Activated CD8-positive, alpha-beta T cell treated with anti-CD3 and anti-CD28 coated beads for 36 hours (primary cell): ENCODE data around the gene SPDYE4. TPM values are rescaled to one million over a fixed set of nuclear protein-coding genes. Genes with fewer than 3 reads are reported as not detected.

Experiments
- ATAC-seq: fragments of 200-7000 bp; cut with Tn5 transposase; one replicate; pipeline ENCODE4 v1.10.0; 2021; ENCODE audit warnings: mild to moderate bottlenecking, moderate library complexity
- CTCF ChIA-PET: fragments of 350-600 bp; sonication (Branson Sonifier 250); formaldehyde crosslinking; loops from one replicate; lab custom pipeline; 2021; ENCODE audit warnings: antibody characterized with exemption; lab: Charles Lee
- POLR2A ChIA-PET: fragments of 350-600 bp; sonication (Branson Sonifier 250); formaldehyde crosslinking; loops from one replicate; lab custom pipeline; 2021; ENCODE audit warnings: antibody characterized with exemption; lab: Charles Lee
- DNase-seq: peaks from one replicate; pipeline ENCODE4 v3.0.0-alpha.2; 2020
- H3K27ac Mint-ChIP-seq: one replicate; pipeline ENCODE4 v1.8.0; 2021; ENCODE audit warnings: mild to moderate bottlenecking, mixed read lengths
- H3K27me3 Mint-ChIP-seq: one replicate; pipeline ENCODE4 v1.8.0; 2021; ENCODE audit warnings: mixed read lengths
- H3K36me3 Mint-ChIP-seq: one replicate; pipeline ENCODE4 v1.8.0; 2021; ENCODE audit warnings: low read depth, mixed read lengths
- H3K4me1 Mint-ChIP-seq: one replicate; pipeline ENCODE4 v1.8.0; 2021; ENCODE audit warnings: low read depth, mixed read lengths
- H3K4me3 Mint-ChIP-seq: one replicate; pipeline ENCODE4 v1.8.0; 2021; ENCODE audit warnings: mild to moderate bottlenecking, moderate library complexity, mixed read lengths
- H3K9me3 Mint-ChIP-seq: one replicate; pipeline ENCODE4 v1.8.0; 2021; ENCODE audit warnings: mixed read lengths
- CTCF ChIP-seq: fragments of 200-600 bp; IDR thresholded peaks from one replicate; pipeline ENCODE4 v1.8.0; 2022; ENCODE audit warnings: antibody characterized with exemption, mild to moderate bottlenecking
- intact Hi-C: fragments of 100-400 bp; cut with micrococcal nuclease; formaldehyde crosslinking; loops from one replicate; pipeline ENCODE4 v1.10.0; 2022
- total RNA-seq, 2 experiments: library from RNA; stranded (reverse); gene quantifications; one replicate each; pipeline ENCODE4 v1.2.3, GENCODE V29; 2021

SPDYE4 gene
- total RNA-seq, 2 experiments from 2014 or later, result not detected

- Mint-ChIP-seq H3K4me1 (peaks cover 10% of the 10 kb centered on the region), H3K9me3 (no peaks in the 10 kb centered on the region), H3K36me3 (no peaks in the 10 kb centered on the region), H3K27me3 (no peaks in the 10 kb centered on the region), H3K27ac (peak overlapping the region; percentile 88), H3K4me3 (peak overlapping the region; percentile 82)
- POLR2A ChIA-PET, result interaction anchor here (0.6 to 1.5 kb wide), 8 partner anchors 10 to 370 kb away, joined by 3 to 7 read pairs (median 3); partner anchors contain the start of genes KRABD2 and MYH10
- CTCF ChIA-PET, result interaction anchor here (0.6 to 3.8 kb wide), 22 partner anchors 10 to 420 kb away, joined by 3 to 39 read pairs (median 5); partner anchors contain the start of genes KRABD2 and RPL26
- no peak for TF ChIP-seq CTCF
- ATAC-seq (no peak), DNase-seq (no peak)
- intact Hi-C loops, result loop anchor here (5.0 to 10.0 kb wide), 2 partner anchors 334 to 362 kb away; partner anchors contain the start of gene RPL26
Measured at GRCh38 chr17:8746501-8747236, 11.7 kb downstream of the SPDYE4 start.

- Mint-ChIP-seq H3K4me1 (peaks cover 12% of the 10 kb centered on the region), H3K9me3 (no peaks in the 10 kb centered on the region), H3K4me3 (peak overlapping the region; percentile 82), H3K27me3 (no peaks in the 10 kb centered on the region), H3K27ac (peak overlapping the region; percentile 88), H3K36me3 (no peaks in the 10 kb centered on the region)
- DNase-seq (peak; percentile 83), ATAC-seq (peak; percentile 74)
- ChIA-PET CTCF (interaction anchor here (0.6 to 3.8 kb wide), 27 partner anchors 11 to 419 kb away, joined by 3 to 39 read pairs (median 4); partner anchors contain the start of genes KRABD2, NDEL1 and RPL26), POLR2A (interaction anchor here (0.6 to 1.5 kb wide), 8 partner anchors 11 to 369 kb away, joined by 3 to 7 read pairs (median 3); partner anchors contain the start of genes KRABD2 and MYH10)
- intact Hi-C loops, result loop anchor here (5.0 to 10.0 kb wide), 2 partner anchors 334 to 361 kb away; partner anchors contain the start of gene RPL26
- TF ChIP-seq CTCF, result peak; percentile 99
Measured at GRCh38 chr17:8745586-8746500, 12.5 kb downstream of the SPDYE4 start.

GRCh38 chr17:8744086-8744785 is 14.1 kb downstream of the SPDYE4 start:
- no peak for DNase-seq
- peak overlapping the region; percentile 40 for H3K27ac Mint-ChIP-seq
- ATAC-seq, result no peak
- H3K9me3 Mint-ChIP-seq, result no peaks in the 10 kb centered on the region
- ChIA-PET CTCF (interaction anchor here (1.3 to 2.2 kb wide), 3 partner anchors 150 to 309 kb away, joined by 4 to 11 read pairs (median 7); partner anchors contain the start of gene NDEL1), POLR2A (no interaction called here)
- H3K4me3 Mint-ChIP-seq, result peak overlapping the region; percentile 82
- no peak for TF ChIP-seq CTCF
- intact Hi-C loops, result loop anchor here (10.0 kb wide), 1 partner anchor 359 kb away; the partner anchor contains the start of gene RPL26
- H3K27me3 Mint-ChIP-seq, result no peaks in the 10 kb centered on the region
- H3K4me1 Mint-ChIP-seq, result peaks cover 22% of the 10 kb centered on the region
- H3K36me3 Mint-ChIP-seq, result no peaks in the 10 kb centered on the region

GRCh38 chr17:8742819-8743218 is 15.5 kb downstream of the SPDYE4 start:
- H3K4me1 Mint-ChIP-seq, result peaks cover 22% of the 10 kb centered on the region
- H3K36me3 Mint-ChIP-seq, result no peaks in the 10 kb centered on the region
- H3K9me3 Mint-ChIP-seq, result no peaks in the 10 kb centered on the region
- no peak overlapping the region for H3K4me3 Mint-ChIP-seq
- ChIA-PET POLR2A (interaction anchor here (1.6 kb wide), 1 partner anchor 360 kb away, joined by 5 read pairs; the partner anchor contains the start of gene RPL26), CTCF (no interaction called here)
- no peak overlapping the region for H3K27ac Mint-ChIP-seq
- no peak for DNase-seq
- no peak for TF ChIP-seq CTCF
- intact Hi-C loops, result loop anchor here (10.0 kb wide), 1 partner anchor 358 kb away; the partner anchor contains the start of gene RPL26
- H3K27me3 Mint-ChIP-seq, result no peaks in the 10 kb centered on the region
- no peak for ATAC-seq
